SK-N-SH treated with all-trans-retinoic acid at 6 μM for 48 hours (cell line): ENCODE results near the gene AFDN.

Experiments
- ATAC-seq: fragments of 200-7000 bp; cut with Tn5 transposase; 3 replicates; pipeline ENCODE4 v1.9.1; 2020; ENCODE audit warnings: mild to moderate bottlenecking, moderate library complexity
- BACH2 ChIP-seq: fragments of 250-450 bp; sonication (Bioruptor Pico); IDR thresholded peaks from 2 replicates; pipeline ENCODE4 v1.9.0; 2021; ENCODE audit warnings: mild to moderate bottlenecking, borderline replicate concordance
- CREB5 ChIP-seq: fragments of 250-450 bp; sonication (Bioruptor Pico); IDR thresholded peaks from 2 replicates; pipeline ENCODE4 v1.5.1; 2020; ENCODE audit warnings: low read depth, mild to moderate bottlenecking, moderate library complexity
- ISL1 ChIP-seq: fragments of 250-450 bp; sonication (Bioruptor Pico); IDR thresholded peaks from 2 replicates; pipeline ENCODE4 v2.1.2; 2022; ENCODE audit warnings: mild to moderate bottlenecking, moderate library complexity
- OSR1 ChIP-seq: fragments of 250-450 bp; sonication (Bioruptor Pico); IDR thresholded peaks from 2 replicates; pipeline ENCODE4 v1.8.0; 2022; ENCODE audit warnings: moderate library complexity, mild to moderate bottlenecking, inconsistent platforms
- PPARA ChIP-seq: fragments of 250-450 bp; sonication (Bioruptor Pico); IDR thresholded peaks from 2 replicates; pipeline ENCODE4 v1.5.0; 2020; ENCODE audit warnings: mild to moderate bottlenecking, borderline replicate concordance
- SNAI2 ChIP-seq: fragments of 250-450 bp; sonication (Bioruptor Pico); IDR thresholded peaks from 2 replicates; pipeline ENCODE4 v1.5.0; 2020; ENCODE audit warnings: mild to moderate bottlenecking, moderate library complexity
- TCF4 ChIP-seq: fragments of 250-450 bp; sonication (Bioruptor Pico); IDR thresholded peaks from 2 replicates; pipeline ENCODE4 v1.8.0; 2021; ENCODE audit warnings: mild to moderate bottlenecking, moderate library complexity, borderline replicate concordance
- ZC3H10 ChIP-seq: fragments of 250-450 bp; sonication (Bioruptor Pico); IDR thresholded peaks from 2 replicates; pipeline ENCODE4 v1.5.1; 2021; ENCODE audit warnings: mild to moderate bottlenecking, moderate library complexity
- ZFP3 ChIP-seq: fragments of 250-450 bp; sonication (Bioruptor Pico); IDR thresholded peaks from 2 replicates; pipeline ENCODE4 v1.5.0; 2020; ENCODE audit warnings: mild to moderate bottlenecking, moderate library complexity
- ZFP30 ChIP-seq: fragments of 450-650 bp; formaldehyde crosslinking; IDR thresholded peaks from 2 replicates; pipeline ENCODE4 v1.5.0; 2022; ENCODE audit warnings: mild to moderate bottlenecking, moderate library complexity
- ZNF565 ChIP-seq: fragments of 450-650 bp; formaldehyde crosslinking; conservative IDR thresholded peaks from 2 replicates; pipeline ENCODE4 v1.5.0; 2020; ENCODE audit warnings: low read depth, mild to moderate bottlenecking, moderate library complexity
- ZNF70 ChIP-seq: fragments of 450-650 bp; formaldehyde crosslinking; IDR thresholded peaks from 2 replicates; pipeline ENCODE4 v1.5.0; 2020; ENCODE audit warnings: mild to moderate bottlenecking, moderate library complexity
- TF ChIP-seq, protein P1 (sequence below): fragments of 250-450 bp; sonication (Bioruptor Pico); IDR thresholded peaks from 2 replicates; pipeline ENCODE4 v1.5.1; 2021; ENCODE audit warnings: mild to moderate bottlenecking, moderate library complexity
- TF ChIP-seq, protein P2 (sequence below): fragments of 250-450 bp; sonication (Bioruptor Pico); IDR thresholded peaks from 2 replicates; pipeline ENCODE4 v1.8.0; 2021; ENCODE audit warnings: low read depth, mild to moderate bottlenecking, moderate library complexity, borderline replicate concordance
- TF ChIP-seq, protein P3 (sequence below): fragments of 250-450 bp; sonication (Bioruptor Pico); IDR thresholded peaks from 2 replicates; pipeline ENCODE4 v1.5.0; 2020; ENCODE audit warnings: mild to moderate bottlenecking, moderate library complexity
- TF ChIP-seq, protein P4 (sequence below): fragments of 250-450 bp; sonication (Bioruptor Pico); IDR thresholded peaks from 2 replicates; pipeline ENCODE4 v1.8.0; 2020; ENCODE audit warnings: mild to moderate bottlenecking, moderate library complexity, borderline replicate concordance

Gene AFDN

DNA sequence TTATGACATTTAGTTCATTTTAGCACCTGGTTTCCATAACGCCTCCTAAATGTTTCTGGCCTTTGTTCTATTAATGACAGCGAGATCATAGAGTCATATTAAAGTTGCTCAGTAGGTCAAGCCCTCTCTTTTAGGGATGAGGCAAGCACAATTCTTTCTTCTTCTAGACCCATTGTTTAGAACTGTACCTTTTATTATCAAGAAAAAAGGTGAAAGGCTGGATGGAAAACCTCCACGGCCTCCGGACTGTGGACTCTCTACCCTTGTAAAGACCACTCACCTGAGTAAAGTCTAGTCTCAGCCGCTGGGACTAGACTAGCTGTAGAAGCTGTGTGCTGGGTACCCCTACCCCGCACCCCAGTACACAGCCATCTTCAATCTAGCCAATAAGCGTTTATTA, 6.0 kb upstream of the AFDN start:
- no peak for ATAC-seq
- TF ChIP-seq ZFP3, result no peak
- TF ChIP-seq CREB5 (CRISPR knock-in tag), result no peak
- no peak for TF ChIP-seq SNAI2 (CRISPR knock-in tag)
- TF ChIP-seq, protein P1, sequence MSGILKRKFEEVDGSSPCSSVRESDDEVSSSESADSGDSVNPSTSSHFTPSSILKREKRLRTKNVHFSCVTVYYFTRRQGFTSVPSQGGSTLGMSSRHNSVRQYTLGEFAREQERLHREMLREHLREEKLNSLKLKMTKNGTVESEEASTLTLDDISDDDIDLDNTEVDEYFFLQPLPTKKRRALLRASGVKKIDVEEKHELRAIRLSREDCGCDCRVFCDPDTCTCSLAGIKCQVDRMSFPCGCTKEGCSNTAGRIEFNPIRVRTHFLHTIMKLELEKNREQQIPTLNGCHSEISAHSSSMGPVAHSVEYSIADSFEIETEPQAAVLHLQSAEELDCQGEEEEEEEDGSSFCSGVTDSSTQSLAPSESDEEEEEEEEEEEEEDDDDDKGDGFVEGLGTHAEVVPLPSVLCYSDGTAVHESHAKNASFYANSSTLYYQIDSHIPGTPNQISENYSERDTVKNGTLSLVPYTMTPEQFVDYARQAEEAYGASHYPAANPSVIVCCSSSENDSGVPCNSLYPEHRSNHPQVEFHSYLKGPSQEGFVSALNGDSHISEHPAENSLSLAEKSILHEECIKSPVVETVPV (CRISPR knock-in tag), result no peak
- no peak for TF ChIP-seq BACH2 (CRISPR knock-in tag)
- TF ChIP-seq ZNF70 (CRISPR knock-in tag), result no peak
- TF ChIP-seq PPARA (CRISPR knock-in tag), result no peak
- no peak for TF ChIP-seq ZNF565 (CRISPR knock-in tag)
- TF ChIP-seq, protein P2, sequence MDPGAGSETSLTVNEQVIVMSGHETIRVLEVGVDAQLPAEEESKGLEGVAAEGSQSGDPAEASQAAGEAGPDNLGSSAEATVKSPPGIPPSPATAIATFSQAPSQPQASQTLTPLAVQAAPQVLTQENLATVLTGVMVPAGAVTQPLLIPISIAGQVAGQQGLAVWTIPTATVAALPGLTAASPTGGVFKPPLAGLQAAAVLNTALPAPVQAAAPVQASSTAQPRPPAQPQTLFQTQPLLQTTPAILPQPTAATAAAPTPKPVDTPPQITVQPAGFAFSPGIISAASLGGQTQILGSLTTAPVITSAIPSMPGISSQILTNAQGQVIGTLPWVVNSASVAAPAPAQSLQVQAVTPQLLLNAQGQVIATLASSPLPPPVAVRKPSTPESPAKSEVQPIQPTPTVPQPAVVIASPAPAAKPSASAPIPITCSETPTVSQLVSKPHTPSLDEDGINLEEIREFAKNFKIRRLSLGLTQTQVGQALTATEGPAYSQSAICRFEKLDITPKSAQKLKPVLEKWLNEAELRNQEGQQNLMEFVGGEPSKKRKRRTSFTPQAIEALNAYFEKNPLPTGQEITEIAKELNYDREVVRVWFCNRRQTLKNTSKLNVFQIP (CRISPR knock-in tag), result no peak
- TF ChIP-seq, protein P3, sequence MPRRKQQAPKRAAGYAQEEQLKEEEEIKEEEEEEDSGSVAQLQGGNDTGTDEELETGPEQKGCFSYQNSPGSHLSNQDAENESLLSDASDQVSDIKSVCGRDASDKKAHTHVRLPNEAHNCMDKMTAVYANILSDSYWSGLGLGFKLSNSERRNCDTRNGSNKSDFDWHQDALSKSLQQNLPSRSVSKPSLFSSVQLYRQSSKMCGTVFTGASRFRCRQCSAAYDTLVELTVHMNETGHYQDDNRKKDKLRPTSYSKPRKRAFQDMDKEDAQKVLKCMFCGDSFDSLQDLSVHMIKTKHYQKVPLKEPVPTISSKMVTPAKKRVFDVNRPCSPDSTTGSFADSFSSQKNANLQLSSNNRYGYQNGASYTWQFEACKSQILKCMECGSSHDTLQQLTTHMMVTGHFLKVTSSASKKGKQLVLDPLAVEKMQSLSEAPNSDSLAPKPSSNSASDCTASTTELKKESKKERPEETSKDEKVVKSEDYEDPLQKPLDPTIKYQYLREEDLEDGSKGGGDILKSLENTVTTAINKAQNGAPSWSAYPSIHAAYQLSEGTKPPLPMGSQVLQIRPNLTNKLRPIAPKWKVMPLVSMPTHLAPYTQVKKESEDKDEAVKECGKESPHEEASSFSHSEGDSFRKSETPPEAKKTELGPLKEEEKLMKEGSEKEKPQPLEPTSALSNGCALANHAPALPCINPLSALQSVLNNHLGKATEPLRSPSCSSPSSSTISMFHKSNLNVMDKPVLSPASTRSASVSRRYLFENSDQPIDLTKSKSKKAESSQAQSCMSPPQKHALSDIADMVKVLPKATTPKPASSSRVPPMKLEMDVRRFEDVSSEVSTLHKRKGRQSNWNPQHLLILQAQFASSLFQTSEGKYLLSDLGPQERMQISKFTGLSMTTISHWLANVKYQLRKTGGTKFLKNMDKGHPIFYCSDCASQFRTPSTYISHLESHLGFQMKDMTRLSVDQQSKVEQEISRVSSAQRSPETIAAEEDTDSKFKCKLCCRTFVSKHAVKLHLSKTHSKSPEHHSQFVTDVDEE (CRISPR knock-in tag), result no peak
- no peak for TF ChIP-seq ZC3H10 (CRISPR knock-in tag)
- TF ChIP-seq, all 23 proteins: peak for 0

DNA sequence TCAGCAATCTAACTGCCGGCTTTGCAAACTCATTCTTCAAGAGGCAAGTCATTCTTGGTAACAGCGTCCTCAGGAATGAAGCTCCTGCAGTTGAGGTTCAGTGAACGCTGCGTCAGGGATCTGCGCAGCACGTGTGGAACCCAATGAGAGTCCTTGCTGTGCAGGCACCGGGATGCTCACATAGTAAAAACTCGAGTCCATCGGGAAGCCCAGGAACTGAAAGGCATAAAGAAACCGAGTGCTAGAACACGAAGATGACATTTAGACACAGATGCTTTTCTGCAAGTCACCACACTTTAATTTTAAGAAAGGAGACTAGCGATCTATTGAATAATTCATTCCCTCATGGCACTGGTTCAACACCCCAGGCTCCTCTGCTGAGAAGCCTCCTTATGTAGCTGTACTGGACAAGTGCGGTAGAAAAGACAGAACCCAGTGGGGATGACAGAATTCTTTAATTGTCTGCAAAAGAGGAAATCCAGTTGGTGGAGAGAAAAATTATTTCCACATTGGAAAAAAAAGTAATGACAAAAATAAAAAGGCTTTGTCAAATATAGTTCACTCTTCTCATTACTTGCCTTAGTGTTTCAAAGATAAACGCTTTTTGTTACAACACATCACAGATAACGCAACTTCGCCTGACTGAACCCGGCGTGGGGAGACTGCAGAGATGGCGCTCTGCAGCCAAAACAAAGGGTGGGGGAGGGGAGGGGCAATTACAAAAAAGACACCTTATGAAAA, 1.9 kb upstream of the AFDN start:
- no peak for ATAC-seq

GRCh38 chr6:167825332-167826229, 1.1 kb upstream of the AFDN start:
- TF ChIP-seq ZC3H10 (CRISPR knock-in tag) (no peak), PPARA (CRISPR knock-in tag) (no peak), ZFP30 (CRISPR knock-in tag) (no peak), ZNF565 (CRISPR knock-in tag) (no peak), TCF4 (CRISPR knock-in tag) (no peak), OSR1 (CRISPR knock-in tag) (no peak), ZFP3 (no peak), CREB5 (CRISPR knock-in tag) (no peak), ISL1 (CRISPR knock-in tag) (no peak), SNAI2 (CRISPR knock-in tag) (no peak)
- TF ChIP-seq, protein P4, sequence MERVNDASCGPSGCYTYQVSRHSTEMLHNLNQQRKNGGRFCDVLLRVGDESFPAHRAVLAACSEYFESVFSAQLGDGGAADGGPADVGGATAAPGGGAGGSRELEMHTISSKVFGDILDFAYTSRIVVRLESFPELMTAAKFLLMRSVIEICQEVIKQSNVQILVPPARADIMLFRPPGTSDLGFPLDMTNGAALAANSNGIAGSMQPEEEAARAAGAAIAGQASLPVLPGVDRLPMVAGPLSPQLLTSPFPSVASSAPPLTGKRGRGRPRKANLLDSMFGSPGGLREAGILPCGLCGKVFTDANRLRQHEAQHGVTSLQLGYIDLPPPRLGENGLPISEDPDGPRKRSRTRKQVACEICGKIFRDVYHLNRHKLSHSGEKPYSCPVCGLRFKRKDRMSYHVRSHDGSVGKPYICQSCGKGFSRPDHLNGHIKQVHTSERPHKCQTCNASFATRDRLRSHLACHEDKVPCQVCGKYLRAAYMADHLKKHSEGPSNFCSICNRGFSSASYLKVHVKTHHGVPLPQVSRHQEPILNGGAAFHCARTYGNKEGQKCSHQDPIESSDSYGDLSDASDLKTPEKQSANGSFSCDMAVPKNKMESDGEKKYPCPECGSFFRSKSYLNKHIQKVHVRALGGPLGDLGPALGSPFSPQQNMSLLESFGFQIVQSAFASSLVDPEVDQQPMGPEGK (CRISPR knock-in tag), result no peak
- ATAC-seq, result peak; percentile 28

More for the DNA sequence above, 1.9 kb upstream of the AFDN start:
- TF ChIP-seq ZFP3, result no peak
